Skeletal muscle tissue (tissue), 5 donors: ENCODE results near the gene DTD1. TPM values are rescaled to one million over a fixed set of nuclear protein-coding genes. Genes with fewer than 3 reads are reported as not detected.

Source experiments
- H3K27ac ChIP-seq: one replicate; pipeline ENCODE4 v1.7.0; 2013; ENCODE audit warnings: mild to moderate bottlenecking, low read depth, low read length, inconsistent platforms
- H3K27me3 ChIP-seq, 3 donors: one replicate each; pipeline ENCODE4 v1.7.0; 2013; ENCODE audit warnings: low read length in 3 of 3; ENCODE audit not compliant: control insufficient read depth in 3 of 3, insufficient read depth in 3 of 3
- H3K36me3 ChIP-seq, 3 donors: one replicate each; pipeline ENCODE4 v1.7.0; 2013; ENCODE audit warnings: low read length in 3 of 3; ENCODE audit not compliant: control insufficient read depth in 3 of 3, insufficient read depth in 3 of 3
- H3K4me1 ChIP-seq, 3 donors: one replicate each; pipeline ENCODE4 v1.7.0; 2013; ENCODE audit warnings: low read length in 3 of 3, mild to moderate bottlenecking in 3 of 3; ENCODE audit not compliant: control insufficient read depth in 3 of 3, insufficient read depth in 3 of 3
- H3K4me3 ChIP-seq, 3 donors: one replicate each; pipeline ENCODE4 v1.7.0; 2013; ENCODE audit warnings: low read length in 3 of 3
- H3K9ac ChIP-seq, 3 donors: one replicate each; pipeline ENCODE4 v1.7.0; 2013; ENCODE audit warnings: low read length in 3 of 3, mild to moderate bottlenecking in 3 of 3, moderate library complexity in 2 of 3, low read depth in 1 of 3
- H3K9me3 ChIP-seq, 3 donors: one replicate each; pipeline ENCODE4 v1.7.0; 2013; ENCODE audit warnings: low read length in 3 of 3; ENCODE audit not compliant: control insufficient read depth in 3 of 3
- small RNA-seq: library from RNA; depleted of rRNA; stranded (forward); fragments of <200 nt; gene quantifications from one replicate; pipeline ENCODE3, GENCODE V24; 2014
- total RNA-seq: library from RNA; depleted of rRNA; stranded (reverse); fragments of >200 nt; gene quantifications from one replicate; pipeline ENCODE4 v1.2.3, GENCODE V29; 2014
- donor health status: Osteomylitis.

The DTD1 gene
- total RNA-seq, 1 donor from 2014 or later: 21.4 TPM

DNA sequence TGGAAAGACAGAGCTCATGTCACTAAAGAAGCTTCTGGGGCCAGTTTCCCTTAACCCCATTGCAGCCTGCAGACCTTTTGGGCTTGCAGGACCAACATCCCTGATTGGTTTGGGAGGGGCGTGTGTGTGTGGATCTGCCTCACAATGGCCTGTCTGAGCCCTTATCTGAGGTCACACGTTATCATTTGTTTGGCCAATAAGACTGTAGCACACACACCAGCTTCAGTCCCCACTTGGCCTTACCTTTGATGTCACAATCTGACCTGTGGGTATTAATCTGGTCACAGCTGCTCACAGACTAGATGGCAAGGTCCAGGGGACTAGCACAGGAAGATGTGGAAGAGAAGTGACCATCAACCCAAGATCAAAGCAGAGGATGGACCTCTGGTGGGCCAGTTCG, 225.6 kb downstream of the DTD1 start, which contains the start of gene SCP2D1:
SCP2D1 (plus strand) TSS at position 301 of the 400 bp plus-strand sequence; CDS start at position 334, 33 bp downstream.
- Histone ChIP-seq H3K27me3 (no peaks in the 10 kb centered on the region), H3K36me3 (no peaks in the 10 kb centered on the region), H3K9me3 (peaks cover 0 to 2% (median 0%) of the 10 kb centered on the region in 3 donors), H3K4me3 (no peak within 1 kb of the TSS), H3K4me1 (no peaks in the 10 kb centered on the region), H3K9ac (no peak within 1 kb of the TSS), H3K27ac (no peak within 1 kb of the TSS)

DNA sequence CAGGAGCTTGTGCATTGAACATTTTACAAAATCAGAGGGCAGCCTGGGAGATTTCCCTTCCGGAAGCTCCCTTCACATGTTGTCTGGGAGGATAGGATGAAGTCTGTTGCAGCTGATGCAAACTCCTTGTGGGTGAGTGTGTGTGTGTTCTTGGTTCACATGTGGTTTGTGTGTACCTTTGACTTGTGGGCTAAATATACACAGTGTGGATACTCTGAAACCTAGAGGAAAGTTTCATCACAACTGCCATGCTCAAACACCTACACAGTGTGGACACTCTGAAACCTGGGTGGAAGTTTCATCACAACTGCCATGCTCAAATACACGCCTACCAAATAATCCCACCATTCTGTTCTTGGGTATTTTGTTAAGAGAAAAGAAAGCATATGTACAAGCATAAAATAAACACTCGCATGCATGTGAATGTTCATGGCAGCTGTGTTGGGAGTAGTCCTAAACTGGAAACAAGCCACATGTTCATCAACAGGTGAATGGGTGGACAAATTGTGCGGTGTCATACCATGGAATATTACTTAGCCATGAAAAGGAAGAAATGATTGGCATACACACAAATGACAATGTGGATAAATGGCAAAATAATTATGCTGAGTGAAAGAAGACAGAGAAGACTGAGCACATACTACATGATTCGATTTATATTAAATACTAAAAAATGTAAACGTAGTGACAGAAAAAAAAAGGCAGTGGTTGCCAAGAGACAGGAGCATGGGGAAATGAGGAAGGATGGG, 227.5 kb downstream of the DTD1 start:
- Histone ChIP-seq H3K4me1 (no peaks in the 10 kb centered on the region), H3K9ac (no peak overlapping the region), H3K9me3 (peaks cover 0 to 2% (median 0%) of the 10 kb centered on the region in 3 donors), H3K27me3 (no peaks in the 10 kb centered on the region), H3K4me3 (no peak overlapping the region), H3K36me3 (no peaks in the 10 kb centered on the region), H3K27ac (no peak overlapping the region)

Small RNA genes lying within 50 kb of the gene (small RNA-seq; reads per million reads assigned to genes)
- gene RN7SL638P (not detected), gene RNU6ATAC34P (not detected)

Other genes starting within 250 kb of the DTD1 start
- gene DZANK1, start 121.0 kb upstream of the DTD1 start, total RNA-seq: 1.0 TPM
- gene POLR3F, start 120.7 kb upstream of the DTD1 start, total RNA-seq: 15.1 TPM
- gene RBBP9, start 90.8 kb upstream of the DTD1 start, total RNA-seq: 6.8 TPM
- 26.6 TPM for gene SEC23B, start 80.1 kb upstream of the DTD1 start, total RNA-seq
- 126 TPM for gene SMIM26, start 20.6 kb upstream of the DTD1 start, total RNA-seq
- not detected for gene SCP2D1, start 225.7 kb downstream of the DTD1 start, total RNA-seq